Fibroblast of villous mesenchyme (primary cell): Measurements from ENCODE around the gene OR8A1. TPM values are rescaled to one million over a fixed set of nuclear protein-coding genes. Genes with fewer than 3 reads are reported as not detected.

Experiments used
- DNase-seq: peaks from one replicate; pipeline ENCODE4 v3.0.0-alpha.2; 2010; ENCODE audit warnings: low read depth
- H3K4me3 ChIP-seq: 2 replicates; pipeline ENCODE4 v1.5.1; 2011; ENCODE audit warnings: low read depth, mild to moderate bottlenecking, low read length
- total RNA-seq: library from RNA; depleted of rRNA; stranded (reverse); fragments of >200 nt; gene quantifications from 2 replicates; pipeline ENCODE4 v1.2.3, GENCODE V29; 2012
- TF ChIP-seq, protein P1 (sequence below): IDR thresholded peaks from 2 replicates; pipeline ENCODE4 v1.5.1; 2012; ENCODE audit warnings: low read depth, mild to moderate bottlenecking, low read length; ENCODE audit not compliant: insufficient read depth

Gene OR8A1
- total RNA-seq, 1 donor = not detected

DNA sequence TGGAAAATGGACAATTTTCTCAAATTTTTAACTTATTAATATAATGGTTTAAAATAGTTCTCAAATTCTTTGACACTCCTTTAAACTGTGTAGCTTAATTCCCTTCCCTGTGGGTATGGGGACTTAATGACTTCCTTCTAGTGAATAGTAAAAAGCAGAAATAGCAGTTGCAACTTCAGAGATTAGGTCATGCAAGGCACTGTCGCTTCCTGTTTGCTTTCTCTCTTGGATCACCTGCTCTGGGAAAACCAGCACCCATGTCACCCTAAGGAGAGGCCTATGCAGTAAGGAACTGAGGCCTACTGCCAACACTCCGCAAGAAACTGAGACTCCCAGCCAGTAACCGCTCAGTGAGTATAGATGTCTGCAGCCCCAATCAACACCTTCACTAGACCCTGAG is 35.9 kb downstream of the OR8A1 start:
- no peak for DNase-seq
- no peak overlapping the region for H3K4me3 ChIP-seq
- TF ChIP-seq, protein P1, sequence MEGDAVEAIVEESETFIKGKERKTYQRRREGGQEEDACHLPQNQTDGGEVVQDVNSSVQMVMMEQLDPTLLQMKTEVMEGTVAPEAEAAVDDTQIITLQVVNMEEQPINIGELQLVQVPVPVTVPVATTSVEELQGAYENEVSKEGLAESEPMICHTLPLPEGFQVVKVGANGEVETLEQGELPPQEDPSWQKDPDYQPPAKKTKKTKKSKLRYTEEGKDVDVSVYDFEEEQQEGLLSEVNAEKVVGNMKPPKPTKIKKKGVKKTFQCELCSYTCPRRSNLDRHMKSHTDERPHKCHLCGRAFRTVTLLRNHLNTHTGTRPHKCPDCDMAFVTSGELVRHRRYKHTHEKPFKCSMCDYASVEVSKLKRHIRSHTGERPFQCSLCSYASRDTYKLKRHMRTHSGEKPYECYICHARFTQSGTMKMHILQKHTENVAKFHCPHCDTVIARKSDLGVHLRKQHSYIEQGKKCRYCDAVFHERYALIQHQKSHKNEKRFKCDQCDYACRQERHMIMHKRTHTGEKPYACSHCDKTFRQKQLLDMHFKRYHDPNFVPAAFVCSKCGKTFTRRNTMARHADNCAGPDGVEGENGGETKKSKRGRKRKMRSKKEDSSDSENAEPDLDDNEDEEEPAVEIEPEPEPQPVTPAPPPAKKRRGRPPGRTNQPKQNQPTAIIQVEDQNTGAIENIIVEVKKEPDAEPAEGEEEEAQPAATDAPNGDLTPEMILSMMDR = no peak

DNA sequence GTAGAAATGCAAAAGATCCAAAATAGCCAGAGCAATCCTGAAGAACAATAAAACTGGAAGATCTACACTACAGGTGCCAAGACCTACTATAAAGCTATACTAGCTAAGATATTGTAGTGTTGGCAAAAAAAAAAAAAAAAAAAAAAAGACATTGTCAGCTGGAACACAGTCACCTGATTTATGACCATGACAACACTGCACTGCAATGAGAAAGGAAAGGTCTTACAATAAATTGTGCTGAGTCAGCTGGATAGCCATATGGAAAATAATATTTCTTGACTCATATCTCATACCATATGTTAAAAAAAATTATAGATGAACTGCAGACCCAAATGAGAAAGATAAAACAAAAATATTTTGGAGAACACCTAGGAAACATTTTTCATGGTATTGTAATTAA is 38.4 kb downstream of the OR8A1 start:
- DNase-seq = peak; percentile 1
- TF ChIP-seq, protein P1 = no peak
- H3K4me3 ChIP-seq = no peak overlapping the region

DNA sequence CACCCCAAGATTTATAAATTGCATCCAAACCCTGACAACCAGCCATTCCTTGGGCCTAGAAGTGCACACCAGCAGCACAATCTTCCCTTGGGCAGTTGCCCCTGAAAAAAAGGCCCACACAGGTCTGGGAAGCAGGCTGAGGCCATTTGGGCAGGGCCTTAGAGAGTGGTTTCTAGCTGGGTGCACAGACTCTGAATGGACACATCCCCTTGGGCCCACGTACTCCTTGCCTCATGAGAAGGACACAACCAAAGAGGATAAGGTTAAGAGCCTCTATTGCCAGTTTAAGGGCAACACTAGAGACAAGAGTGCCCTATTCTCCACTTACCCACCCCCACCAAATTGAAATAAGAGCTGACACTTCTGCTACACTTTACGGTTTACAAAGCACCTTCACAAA is 40.5 kb downstream of the OR8A1 start:
- H3K4me3 ChIP-seq = no peak overlapping the region
- DNase-seq = no peak
- TF ChIP-seq, protein P1 = no peak

GRCh38 chr11:124611064-124611463 is 41.3 kb downstream of the OR8A1 start, which contains the start of gene PANX3:
TSS of gene PANX3 (plus strand) at chr11:124611428. CDS start at chr11:124611557, 129 bp downstream.
- no peak for DNase-seq
- TF ChIP-seq, protein P1 = no peak
- H3K4me3 ChIP-seq = no peak within 1 kb of the TSS

GRCh38 chr11:124612045-124612444 is 42.2 kb downstream of the OR8A1 start:
- TF ChIP-seq, protein P1 = no peak
- H3K4me3 ChIP-seq = no peak overlapping the region
- DNase-seq = no peak

DNA sequence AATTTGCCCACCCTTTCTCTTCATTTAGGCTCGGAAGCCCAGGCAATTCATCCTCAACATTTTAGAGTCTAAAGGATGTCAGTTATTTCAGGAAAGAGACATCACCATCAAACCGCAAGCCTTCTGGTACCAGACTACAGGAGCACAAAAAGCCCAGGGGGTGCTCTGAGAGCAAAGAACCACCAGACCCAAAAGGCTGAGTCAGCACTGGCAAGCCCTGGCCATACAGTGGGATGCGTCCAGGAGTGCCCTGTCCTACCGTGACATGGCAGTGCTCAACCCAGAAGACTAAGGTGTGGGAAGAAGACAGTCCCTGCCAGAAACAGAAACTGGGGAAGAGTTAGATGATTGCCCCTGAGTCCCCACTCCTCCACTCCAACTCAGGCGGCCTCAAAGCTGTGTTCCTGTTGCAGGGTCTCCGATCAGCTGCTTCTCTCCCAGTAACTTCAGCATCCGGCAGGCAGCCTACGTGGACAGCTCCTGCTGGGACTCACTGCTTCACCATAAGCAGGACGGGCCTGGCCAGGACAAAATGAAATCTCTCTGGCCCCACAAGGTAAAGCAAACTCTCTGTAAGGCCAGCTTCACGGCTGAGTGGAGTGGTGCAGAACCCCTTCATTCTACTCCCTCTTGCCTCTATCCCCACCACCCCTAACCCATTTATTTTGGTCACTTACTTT is 42.9 kb downstream of the OR8A1 start:
- no peak overlapping the region for H3K4me3 ChIP-seq
- TF ChIP-seq, protein P1 = no peak
- no peak for DNase-seq

- TF ChIP-seq, protein P1 = no peak
- no peak for DNase-seq
- H3K4me3 ChIP-seq = no peak overlapping the region
Measured at GRCh38 chr11:124618863-124619262, 49.1 kb downstream of the OR8A1 start.
